Medulla oblongata (tissue), 1 donor: Measurements from ENCODE around the gene ZC3H6.
"Not testable (repeated sequence)": the region's sequence is repeated elsewhere in the genome, so short reads cannot be mapped to it uniquely, and the experiment has no call there.

Source experiments
- DNase-seq: peaks from one replicate; pipeline ENCODE4 v3.0.0-alpha.2; 2015; ENCODE audit errors: extremely low spot score

ZC3H6 gene

DNA sequence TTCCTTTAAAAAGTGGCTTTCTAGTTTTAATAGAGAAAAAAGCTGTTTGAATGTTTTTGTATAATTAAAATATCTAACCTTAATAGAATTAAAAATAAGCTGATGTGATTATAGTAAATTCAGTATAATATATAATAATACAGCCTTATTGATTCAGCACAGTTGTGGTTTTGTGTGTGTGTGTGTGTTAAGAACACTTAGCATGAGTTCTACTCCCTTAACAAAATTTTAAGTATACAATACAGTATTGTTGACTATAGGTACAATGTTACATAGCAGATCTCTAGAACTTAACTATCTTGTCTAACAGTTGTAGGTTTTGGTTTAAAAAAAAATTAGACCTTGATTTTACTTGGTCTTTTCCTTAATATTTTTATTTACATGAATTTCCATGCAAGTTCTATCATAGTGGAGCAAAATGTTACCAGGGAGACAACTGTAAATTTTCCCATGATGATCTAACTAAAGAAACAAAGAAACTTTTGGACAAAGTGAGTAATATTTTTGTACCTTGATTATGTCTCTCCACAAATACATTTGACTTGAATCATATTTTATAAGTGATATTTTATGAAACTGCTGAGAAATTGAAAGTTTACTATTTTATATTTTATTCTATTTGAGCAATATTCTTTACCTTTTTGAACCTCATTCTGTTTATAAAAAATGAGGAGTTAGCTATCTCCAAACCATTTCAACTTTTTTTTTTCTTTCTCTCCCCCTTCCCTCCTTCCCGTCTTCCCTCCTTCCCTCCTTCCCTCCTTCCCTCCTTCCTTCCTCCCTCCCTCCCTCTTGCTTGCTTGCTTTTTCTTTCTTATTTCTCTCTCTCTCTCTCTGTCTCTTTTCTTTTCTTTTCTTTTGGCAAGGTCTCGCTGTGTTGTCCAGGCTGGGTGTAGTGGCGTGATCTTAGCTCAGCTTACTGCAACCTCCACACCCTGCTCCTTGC is 46.3 kb downstream of the ZC3H6 start:
- DNase-seq: no peak

- DNase-seq: no peak
These were observed 47.5 kb downstream of the ZC3H6 start for GRCh38 chr2:112322919-112323318.

- no peak for DNase-seq
These were observed 56.8 kb downstream of the ZC3H6 start for GRCh38 chr2:112332123-112332696.

DNA sequence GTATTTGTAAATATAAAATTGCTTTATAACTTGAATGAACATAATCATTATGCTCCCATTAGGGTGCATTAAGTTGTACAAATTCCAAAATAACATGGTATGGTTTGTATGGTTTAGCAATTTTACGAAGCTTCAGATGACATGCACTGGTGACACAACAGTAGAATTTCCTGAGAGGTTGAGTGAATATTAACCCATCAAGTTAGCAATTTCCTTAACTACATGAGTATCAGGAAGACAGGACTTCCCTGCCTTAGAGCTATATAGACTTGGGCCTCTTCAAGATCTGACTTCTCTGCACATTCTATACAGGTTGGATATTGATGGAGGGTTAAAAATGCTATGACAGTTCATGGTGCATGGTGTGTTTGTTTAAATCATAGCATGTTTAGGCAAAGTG is 60.2 kb downstream of the ZC3H6 start:
- DNase-seq: no peak

DNA sequence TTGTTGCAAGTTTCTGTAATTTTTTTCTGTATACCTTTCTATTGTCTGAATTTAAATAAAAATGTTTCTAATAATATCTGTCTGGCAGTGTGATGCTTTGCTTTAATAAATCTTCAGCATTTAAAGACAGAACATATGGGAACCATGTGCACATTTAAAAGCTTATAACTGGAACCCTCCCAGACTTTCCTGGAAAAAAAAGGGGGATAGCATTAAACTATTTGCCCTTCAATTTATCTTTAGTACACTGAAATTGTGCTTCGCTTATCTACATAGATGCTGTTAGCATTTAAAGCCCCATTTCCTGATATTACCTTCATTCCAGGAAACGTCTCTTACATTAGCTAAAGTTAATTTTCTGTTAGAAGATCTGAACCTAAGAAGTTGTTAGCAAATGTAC is 64.6 kb downstream of the ZC3H6 start:
- DNase-seq: no peak

DNA sequence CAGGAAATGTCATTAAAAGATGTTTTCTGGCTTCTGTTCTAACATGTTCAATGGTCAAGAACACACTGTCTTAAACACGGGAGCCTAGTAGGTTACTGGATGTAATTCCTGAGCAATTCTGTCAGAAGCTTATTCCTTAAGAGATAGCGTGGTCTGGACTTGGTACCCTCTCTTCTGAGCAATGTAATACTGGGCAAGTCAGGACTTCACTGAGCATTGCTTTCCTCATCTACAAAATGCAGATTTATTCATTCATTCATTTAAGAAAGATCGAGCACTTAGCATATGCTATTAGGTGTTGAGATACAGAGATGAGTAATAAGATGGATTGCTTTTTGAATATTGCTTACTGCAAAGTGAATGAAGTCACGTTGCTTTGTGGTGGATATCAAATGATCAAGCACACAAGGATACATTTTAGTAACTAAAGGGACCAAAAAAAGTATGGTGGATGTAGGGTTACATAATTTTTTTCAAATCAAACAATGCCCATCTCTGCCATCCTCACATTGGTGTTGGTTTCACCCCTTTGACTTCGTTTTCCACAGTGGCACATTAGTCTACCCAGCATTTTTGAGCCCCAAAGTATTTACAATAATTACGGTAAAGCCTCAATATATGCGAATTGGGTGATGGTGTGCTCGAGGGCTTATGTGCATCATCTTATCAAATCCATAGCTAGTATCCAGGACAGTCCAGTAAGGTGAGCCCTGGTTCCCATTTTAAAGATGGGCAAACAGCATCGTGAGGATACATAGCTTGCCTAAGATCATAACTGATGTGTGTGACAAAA is 65.3 kb downstream of the ZC3H6 start:
- no peak for DNase-seq

DNA sequence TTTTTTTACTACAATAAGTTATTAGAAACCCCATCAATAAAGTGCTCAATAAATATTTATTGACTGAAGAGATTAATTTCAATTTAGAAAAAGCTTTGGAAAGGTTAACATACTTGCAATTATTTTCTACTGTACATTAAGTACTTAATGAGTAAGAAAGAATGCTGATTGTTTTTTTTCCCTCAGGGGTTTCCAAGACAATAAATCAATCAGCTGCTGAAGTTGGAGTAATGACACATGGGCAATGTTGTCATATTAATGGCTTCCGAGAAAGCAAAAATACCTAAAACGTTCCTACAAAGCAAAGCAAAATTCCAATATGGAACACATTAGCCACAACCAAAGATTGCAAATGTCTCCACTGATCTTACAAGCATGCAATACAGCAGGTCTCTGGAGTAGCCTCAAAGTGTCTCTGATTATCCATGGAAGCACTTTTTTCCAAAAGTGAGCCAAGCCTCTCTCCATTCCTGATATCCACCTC is 66.7 kb downstream of the ZC3H6 start:
- no peak for DNase-seq

- no peak for DNase-seq
These were observed 68.6 kb downstream of the ZC3H6 start for GRCh38 chr2:112343827-112344585.

- no peak for DNase-seq
These were observed 69.9 kb downstream of the ZC3H6 start for GRCh38 chr2:112345030-112346027.

- DNase-seq: not testable (repeated sequence)
These were observed 76.9 kb downstream of the ZC3H6 start for GRCh38 chr2:112352292-112352691.

DNA sequence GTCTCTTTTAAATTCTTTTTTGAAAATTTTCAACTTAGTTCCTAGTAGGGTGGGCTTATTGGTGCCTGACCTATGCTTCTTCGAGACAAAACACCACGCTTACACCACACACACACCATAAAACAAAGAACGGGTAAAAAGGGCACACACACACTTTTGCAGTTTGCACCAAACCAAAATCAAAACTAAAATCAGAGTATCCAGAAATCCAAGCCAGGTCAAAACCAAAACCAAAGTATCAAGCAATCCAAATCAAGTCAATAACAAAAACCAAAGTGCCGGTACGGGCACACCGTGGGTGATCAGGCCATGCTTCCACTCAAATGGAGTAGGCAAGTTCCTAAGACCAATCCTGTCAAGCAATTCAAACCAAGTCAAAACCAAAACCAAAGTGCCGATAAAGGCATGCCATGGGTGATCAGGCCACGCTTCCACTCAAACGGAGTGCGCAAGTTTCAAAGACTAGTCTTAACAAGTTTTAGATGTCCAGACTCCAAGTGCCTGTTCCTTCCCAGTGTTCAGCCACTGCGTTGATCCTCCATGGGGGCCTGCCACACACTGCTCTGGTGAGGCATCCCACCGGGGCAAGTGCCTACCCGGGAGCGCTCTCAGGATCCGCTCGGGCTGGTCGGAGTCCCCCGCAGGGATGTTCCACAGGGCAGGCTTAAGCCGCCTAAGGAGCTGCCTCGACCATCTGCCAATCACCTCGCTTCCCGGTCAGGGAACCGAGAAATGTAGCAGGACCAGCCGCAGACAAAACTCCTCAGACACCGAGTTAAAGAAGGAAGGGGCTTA is 77.6 kb downstream of the ZC3H6 start:
- not testable (repeated sequence) for DNase-seq

- not testable (repeated sequence) for DNase-seq
These were observed 78.9 kb downstream of the ZC3H6 start for GRCh38 chr2:112354335-112354734.

DNA sequence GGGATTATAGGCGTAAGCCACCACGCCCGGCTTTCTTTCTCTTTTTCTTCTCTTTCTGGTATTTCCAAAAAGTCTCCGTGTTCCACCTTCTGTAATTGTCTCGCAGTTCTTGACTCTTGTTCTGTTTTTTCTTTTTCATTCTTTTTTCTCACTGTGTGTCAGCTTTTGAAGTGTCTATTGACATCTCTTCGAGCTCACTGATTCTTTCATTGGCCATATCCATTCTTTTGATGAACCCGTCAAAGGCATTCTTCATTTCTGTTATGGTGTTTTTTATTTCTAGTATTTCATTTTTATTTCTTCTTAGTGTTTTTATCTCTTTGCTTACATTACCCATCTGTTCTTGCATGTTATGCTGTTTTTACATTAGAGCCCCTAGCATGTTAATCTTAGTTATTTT is 84.7 kb downstream of the ZC3H6 start:
- DNase-seq: not testable (repeated sequence)
